Measurements from ENCODE around the gene COMMD10. TPM values are rescaled to one million over a fixed set of nuclear protein-coding genes. Genes with fewer than 3 reads are reported as not detected.

The COMMD10 gene
- total and polyA plus RNA-seq, 2 of the 4 experiments (the other 2 are of a cell fraction), result 12.8 to 20.4 TPM

DNA sequence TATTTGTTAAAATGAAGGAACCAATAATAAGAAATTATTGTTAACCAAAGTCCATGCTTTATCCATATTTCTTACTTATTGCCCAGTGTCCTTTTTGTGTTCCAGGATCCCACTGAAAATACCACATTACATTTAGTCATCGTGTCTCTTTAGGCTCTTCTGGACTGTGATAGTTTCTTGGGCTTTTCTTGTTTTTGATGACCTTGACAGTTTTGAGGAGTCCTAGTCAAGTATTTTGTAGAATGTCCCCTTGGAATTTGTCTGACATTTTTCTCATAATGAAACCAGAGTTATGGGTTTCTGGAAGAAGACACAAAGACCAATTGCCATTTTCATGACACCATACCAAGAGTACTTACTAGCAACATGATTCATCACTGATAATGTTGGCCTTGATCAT is 13.6 kb upstream of the COMMD10 start:
- Histone ChIP-seq H3K4me2 (ENCODE audit: low read depth, low read length) (no peak overlapping the region), H3K27ac (ENCODE audit: insufficient read depth, low read length) (no peak overlapping the region), H2AK9ac (replicated peaks; ENCODE audit: low read depth, low read length, poor library complexity) (no peak overlapping the region), H3K27me3 (ENCODE audit: control insufficient read depth, insufficient read depth, low read length) (peaks cover 2% of the 10 kb centered on the region; the same call in 1 of the 2 replicates), H4K8ac (ENCODE audit: low read depth in 2 of 2, low read length in 2 of 2) (no peak overlapping the region), H2AFZ (replicated peaks; ENCODE audit: low read length, poor library complexity) (no peak overlapping the region), H3K4ac (ENCODE audit: low read depth, low read length) (no peak overlapping the region), H3K36me3 (ENCODE audit: control insufficient read depth, insufficient read depth, low read length) (no peaks in the 10 kb centered on the region), H4K91ac (ENCODE audit: insufficient read depth, low read depth, low read length) (no peak overlapping the region), H3K14ac (replicated peaks; ENCODE audit: low read depth, low read length) (no peak overlapping the region), H4K20me1 (ENCODE audit: insufficient read depth, low read length) (no peaks in the 10 kb centered on the region), H3K9ac (ENCODE audit: low read depth, low read length) (no peak overlapping the region), H3K9me1 (ENCODE audit: insufficient read depth, low read length) (no peaks in the 10 kb centered on the region), H2BK20ac (ENCODE audit: low read depth, low read length) (no peak overlapping the region), H3K4me1 (ENCODE audit: control insufficient read depth, insufficient read depth, low read length) (no peaks in the 10 kb centered on the region), H4K5ac (ENCODE audit: low read depth, low read length) (no peak overlapping the region), H3K79me1 (ENCODE audit: low read depth in 1 of 2, low read length in 2 of 2) (no peaks in the 10 kb centered on the region), H3K56ac (ENCODE audit: extremely low read depth, insufficient read depth, low read length) (no peak overlapping the region), H3K23ac (ENCODE audit: low read depth, low read length) (no peak overlapping the region), H3K4me3 (ENCODE audit: insufficient read depth, low read depth, low read length) (no peak overlapping the region), H2AK5ac (ENCODE audit: low read depth, low read length) (no peak overlapping the region), H2BK5ac (ENCODE audit: low read depth, low read length, poor library complexity, severe bottlenecking) (no peak overlapping the region), H2BK15ac (ENCODE audit: low read depth, low read length) (no peak overlapping the region), H3K18ac (ENCODE audit: low read depth, low read length) (no peak overlapping the region), H2BK120ac (ENCODE audit: low read depth, low read length) (no peak overlapping the region), H3K9me3 (ENCODE audit: control insufficient read depth, insufficient read depth, low read length) (no peaks in the 10 kb centered on the region)
- POLR2A ChIA-PET (ENCODE audit: unreplicated experiment), result no interaction called here
- DNase-seq (no peak), ATAC-seq (ENCODE audit: low read depth) (no peak)
- WGBS, 2 experiments (ENCODE audit: extremely low coverage in 2 of 2, insufficient read length in 1 of 2), result no CpG with 5 or more reads among the region's 1 CpG
- TF ChIP-seq RCOR1 (IDR thresholded peaks at IDR 0.05; ENCODE audit: insufficient replicate concordance, low read length) (no peak), NFE2L2 (IDR thresholded peaks at IDR 0.05; ENCODE audit: low read depth, low read length) (no peak), POLR2A (IDR thresholded peaks at IDR 0.05; ENCODE audit: low read depth, low read length) (no peak), FOS (IDR thresholded peaks at IDR 0.05; ENCODE audit: low read depth, low read length) (no peak), MAFK (IDR thresholded peaks at IDR 0.05; ENCODE audit: low read depth, low read length) (peak; percentile 72), MXI1 (IDR thresholded peaks at IDR 0.05; ENCODE audit: borderline replicate concordance, low read depth, low read length) (no peak), MAZ (IDR thresholded peaks at IDR 0.05; ENCODE audit: borderline replicate concordance, low read depth, low read length) (no peak), BHLHE40 (IDR thresholded peaks at IDR 0.05; ENCODE audit: low read depth, low read length) (no peak)
- TF ChIP-seq, protein P1, sequence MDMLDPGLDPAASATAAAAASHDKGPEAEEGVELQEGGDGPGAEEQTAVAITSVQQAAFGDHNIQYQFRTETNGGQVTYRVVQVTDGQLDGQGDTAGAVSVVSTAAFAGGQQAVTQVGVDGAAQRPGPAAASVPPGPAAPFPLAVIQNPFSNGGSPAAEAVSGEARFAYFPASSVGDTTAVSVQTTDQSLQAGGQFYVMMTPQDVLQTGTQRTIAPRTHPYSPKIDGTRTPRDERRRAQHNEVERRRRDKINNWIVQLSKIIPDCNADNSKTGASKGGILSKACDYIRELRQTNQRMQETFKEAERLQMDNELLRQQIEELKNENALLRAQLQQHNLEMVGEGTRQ (IDR thresholded peaks at IDR 0.05; ENCODE audit: low read depth, low read length), result no peak
- no TSS peak for BruUV-seq (replicated peaks)
- intact Hi-C loops (cut with micrococcal nuclease) (loop anchor here (10.0 kb wide), 1 partner anchor 766 kb away; no protein-coding TSS in a partner anchor), in situ Hi-C loops (cut with MboI; ENCODE audit: low sequenced_read_pairs) (loop anchor here (25.0 kb wide), 1 partner anchor 759 kb away; no protein-coding TSS in a partner anchor), dilution Hi-C loops (cut with HindIII; ENCODE audit: low sequenced_read_pairs, unreplicated experiment) (no loop called here)
- CTCF ChIA-PET, result no interaction called here

All from IMR-90 (cell line).